OCI-LY7 (cell line): Measurements from ENCODE around the gene PPP1R7. TPM values are rescaled to one million over a fixed set of nuclear protein-coding genes. Genes with fewer than 3 reads are reported as not detected.

Source experiments
- BruUV-seq: library from RNA; stranded (reverse); fragments of 400-500 nt; replicated peaks from 2 replicates; lab custom pipeline; 2021; lab: Mats Ljungman, UMichigan
- CTCF ChIA-PET: fragments of 300-600 bp; sonication (Branson Sonifier 250); formaldehyde crosslinking; loops from one replicate; lab custom pipeline; 2022; ENCODE audit warnings: antibody characterized with exemption; ENCODE audit not compliant: unreplicated experiment; lab: Charles Lee
- POLR2A ChIA-PET: fragments of 300-600 bp; sonication (Branson Sonifier 250); formaldehyde crosslinking; loops from one replicate; lab custom pipeline; 2022; ENCODE audit warnings: antibody characterized with exemption; lab: Charles Lee
- DNase-seq: peaks from one replicate; pipeline ENCODE4 v3.0.0-alpha.2; 2015; ENCODE audit warnings: low spot score
- H2AFZ ChIP-seq: fragments of 200-600 bp; sonication (generic), shearing (Covaris generic); 2 replicates; pipeline ENCODE4 v1.6.1; 2014; ENCODE audit warnings: mild to moderate bottlenecking, antibody characterized with exemption, low read length, moderate library complexity
- H3K27ac ChIP-seq: fragments of 200-600 bp; sonication (generic); 2 replicates; pipeline ENCODE4 v1.5.1; 2014; ENCODE audit warnings: mixed run types, low read depth, mild to moderate bottlenecking, moderate library complexity, low read length, inconsistent platforms; ENCODE audit not compliant: poor library complexity, severe bottlenecking
- H3K36me3 ChIP-seq: fragments of 200-600 bp; sonication (generic); 2 replicates; pipeline ENCODE4 v1.6.1; 2014; ENCODE audit warnings: mild to moderate bottlenecking, antibody characterized with exemption, low read length, moderate library complexity, mixed read lengths; ENCODE audit not compliant: insufficient read depth
- H3K4me1 ChIP-seq: fragments of 200-600 bp; sonication (generic); 2 replicates; pipeline ENCODE4 v1.5.1; 2014; ENCODE audit warnings: mild to moderate bottlenecking, low read length; ENCODE audit not compliant: insufficient read depth, poor library complexity, severe bottlenecking
- H3K4me2 ChIP-seq: fragments of 200-600 bp; sonication (generic); 2 replicates; pipeline ENCODE4 v1.6.1; 2014; ENCODE audit warnings: mild to moderate bottlenecking, low read length
- H3K4me3 ChIP-seq: fragments of 200-600 bp; sonication (generic); 2 replicates; pipeline ENCODE4 v1.5.1; 2014; ENCODE audit warnings: mild to moderate bottlenecking, low read depth, low read length; ENCODE audit not compliant: poor library complexity, severe bottlenecking
- H3K79me2 ChIP-seq: fragments of 200-600 bp; sonication (generic); 2 replicates; pipeline ENCODE4 v1.6.1; 2016; ENCODE audit warnings: low read depth, mild to moderate bottlenecking, low read length, moderate library complexity, mixed read lengths; ENCODE audit not compliant: insufficient read depth
- H3K9me2 ChIP-seq: fragments of 200-600 bp; sonication (generic); 2 replicates; pipeline ENCODE4 v1.6.1; 2016; ENCODE audit warnings: mild to moderate bottlenecking, low read length, mixed read lengths; ENCODE audit not compliant: insufficient read depth
- H3K9me3 ChIP-seq: fragments of 200-600 bp; sonication (generic); 2 replicates; pipeline ENCODE4 v1.6.1; 2014; ENCODE audit warnings: mild to moderate bottlenecking, mixed run types, low read length, mixed read lengths
- H4K20me1 ChIP-seq: fragments of 200-600 bp; sonication (generic); 2 replicates; pipeline ENCODE4 v1.6.1; 2014; ENCODE audit warnings: mild to moderate bottlenecking, antibody characterized with exemption, low read length, moderate library complexity, mixed read lengths; ENCODE audit not compliant: insufficient read depth
- CTCF ChIP-seq: fragments of 200-600 bp; sonication (generic); conservative IDR thresholded peaks from 2 replicates; pipeline ENCODE4 v1.5.1; 2014; ENCODE audit warnings: mild to moderate bottlenecking, antibody characterized with exemption, low read length, moderate library complexity, mixed read lengths
- EZH2phosphoT487 ChIP-seq: fragments of 200-600 bp; sonication (generic); IDR thresholded peaks from 2 replicates; pipeline ENCODE4 v1.6.1; 2018; ENCODE audit warnings: low read depth, borderline replicate concordance, mild to moderate bottlenecking, mixed run types, antibody characterized with exemption, low read length, moderate library complexity, mixed read lengths
- intact Hi-C: fragments of 100-400 bp; cut with micrococcal nuclease; formaldehyde crosslinking; loops from one replicate; pipeline ENCODE4 v1.10.0; 2022; ENCODE audit not compliant: unreplicated experiment
- total RNA-seq, 2 experiments: library from RNA; depleted of rRNA in 1 of 2; stranded (reverse); fragments of >200 nt in 1 of 2; shearing (Covaris generic) in 1 of 2; gene quantifications; 2 replicates each; pipeline ENCODE4 v1.2.3, GENCODE V29; 2014 to 2022

PPP1R7 gene
- total RNA-seq, 2 experiments from 2014 or later: 46.0 to 82.0 TPM

GRCh38 chr2:241137276-241138190 lies 12.7 kb upstream of the PPP1R7 start:
- Histone ChIP-seq H2AFZ (no peak overlapping the region), H3K9me2 (no peaks in the 10 kb centered on the region), H3K4me1 (no peaks in the 10 kb centered on the region), H3K79me2 (no peaks in the 10 kb centered on the region), H3K36me3 (peaks cover 70% of the 10 kb centered on the region), H3K4me3 (no peak overlapping the region), H3K9me3 (no peaks in the 10 kb centered on the region), H3K27ac (no peak overlapping the region), H4K20me1 (no peaks in the 10 kb centered on the region), H3K4me2 (no peak overlapping the region)
- no TSS peak for BruUV-seq
- no peak for DNase-seq
- CTCF ChIA-PET: no interaction called here
- POLR2A ChIA-PET: no interaction called here
- intact Hi-C loops: no loop called here
- TF ChIP-seq EZH2phosphoT487 (no peak), CTCF (no peak)

GRCh38 chr2:241138471-241138870 lies 11.8 kb upstream of the PPP1R7 start:
- H3K9me3 ChIP-seq: no peaks in the 10 kb centered on the region
- no peaks in the 10 kb centered on the region for H3K79me2 ChIP-seq
- TF ChIP-seq EZH2phosphoT487 (no peak), CTCF (no peak)
- POLR2A ChIA-PET: no interaction called here
- no peak overlapping the region for H3K27ac ChIP-seq
- intact Hi-C loops: no loop called here
- no TSS peak for BruUV-seq
- no peak for DNase-seq
- H3K36me3 ChIP-seq: peaks cover 69% of the 10 kb centered on the region
- no peaks in the 10 kb centered on the region for H3K9me2 ChIP-seq
- CTCF ChIA-PET: no interaction called here
- H3K4me2 ChIP-seq: no peak overlapping the region
- H3K4me1 ChIP-seq: no peaks in the 10 kb centered on the region
- no peak overlapping the region for H3K4me3 ChIP-seq
- H4K20me1 ChIP-seq: no peaks in the 10 kb centered on the region
- H2AFZ ChIP-seq: no peak overlapping the region
